GM10266 (cell line): ENCODE data around the gene SLC9A1.
A peak's percentile ranks its signal among the peaks of the same experiment; 100 is the strongest.

Experiments
- DNase-seq: peaks from one replicate; pipeline ENCODE4 v3.0.0; 2012; ENCODE audit errors: extremely low spot score
- TF ChIP-seq, protein P1 (sequence below): IDR thresholded peaks from 2 replicates; pipeline ENCODE4 v1.5.1; 2012; ENCODE audit warnings: mild to moderate bottlenecking, low read depth; ENCODE audit not compliant: control insufficient read depth, insufficient read depth; ENCODE audit errors: missing control alignments

Gene SLC9A1

DNA sequence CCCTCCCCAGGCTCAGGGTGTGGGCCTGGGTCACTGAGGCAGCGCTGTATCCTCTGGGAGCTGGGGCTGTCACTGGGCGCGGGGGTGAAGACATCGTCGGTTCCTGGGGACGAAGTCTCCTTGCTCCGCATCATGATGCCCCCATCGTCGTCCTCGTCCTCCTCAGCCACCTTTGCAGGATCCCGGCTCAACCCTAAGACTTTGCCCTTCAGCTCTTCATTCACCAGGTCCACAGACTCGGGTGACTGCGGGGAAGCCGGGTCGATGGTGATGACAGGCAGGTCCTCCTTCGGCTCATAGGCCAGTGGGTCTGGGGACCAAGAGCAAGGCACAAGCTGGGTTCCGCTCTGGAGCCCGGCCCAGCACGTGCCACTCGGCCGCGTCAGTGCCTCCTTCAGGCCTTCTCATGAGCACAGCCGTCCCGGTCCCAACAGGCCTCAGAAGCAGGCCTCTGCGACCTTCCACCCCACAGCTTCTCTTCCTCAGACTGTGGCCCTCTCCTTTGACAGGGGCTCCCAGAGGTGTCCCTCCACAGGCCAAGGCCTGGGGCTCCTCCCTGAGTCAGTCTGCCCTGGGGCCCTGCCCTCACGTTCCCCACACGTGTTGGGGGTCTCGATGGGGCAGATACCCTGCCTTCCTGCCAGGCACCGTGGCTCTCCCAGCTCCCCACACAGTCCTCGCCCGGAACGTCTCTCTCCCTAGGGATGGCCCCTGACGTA lies 54.4 kb downstream of the SLC9A1 start:
- TF ChIP-seq, protein P1, sequence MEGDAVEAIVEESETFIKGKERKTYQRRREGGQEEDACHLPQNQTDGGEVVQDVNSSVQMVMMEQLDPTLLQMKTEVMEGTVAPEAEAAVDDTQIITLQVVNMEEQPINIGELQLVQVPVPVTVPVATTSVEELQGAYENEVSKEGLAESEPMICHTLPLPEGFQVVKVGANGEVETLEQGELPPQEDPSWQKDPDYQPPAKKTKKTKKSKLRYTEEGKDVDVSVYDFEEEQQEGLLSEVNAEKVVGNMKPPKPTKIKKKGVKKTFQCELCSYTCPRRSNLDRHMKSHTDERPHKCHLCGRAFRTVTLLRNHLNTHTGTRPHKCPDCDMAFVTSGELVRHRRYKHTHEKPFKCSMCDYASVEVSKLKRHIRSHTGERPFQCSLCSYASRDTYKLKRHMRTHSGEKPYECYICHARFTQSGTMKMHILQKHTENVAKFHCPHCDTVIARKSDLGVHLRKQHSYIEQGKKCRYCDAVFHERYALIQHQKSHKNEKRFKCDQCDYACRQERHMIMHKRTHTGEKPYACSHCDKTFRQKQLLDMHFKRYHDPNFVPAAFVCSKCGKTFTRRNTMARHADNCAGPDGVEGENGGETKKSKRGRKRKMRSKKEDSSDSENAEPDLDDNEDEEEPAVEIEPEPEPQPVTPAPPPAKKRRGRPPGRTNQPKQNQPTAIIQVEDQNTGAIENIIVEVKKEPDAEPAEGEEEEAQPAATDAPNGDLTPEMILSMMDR, result no peak
- no peak for DNase-seq

DNA sequence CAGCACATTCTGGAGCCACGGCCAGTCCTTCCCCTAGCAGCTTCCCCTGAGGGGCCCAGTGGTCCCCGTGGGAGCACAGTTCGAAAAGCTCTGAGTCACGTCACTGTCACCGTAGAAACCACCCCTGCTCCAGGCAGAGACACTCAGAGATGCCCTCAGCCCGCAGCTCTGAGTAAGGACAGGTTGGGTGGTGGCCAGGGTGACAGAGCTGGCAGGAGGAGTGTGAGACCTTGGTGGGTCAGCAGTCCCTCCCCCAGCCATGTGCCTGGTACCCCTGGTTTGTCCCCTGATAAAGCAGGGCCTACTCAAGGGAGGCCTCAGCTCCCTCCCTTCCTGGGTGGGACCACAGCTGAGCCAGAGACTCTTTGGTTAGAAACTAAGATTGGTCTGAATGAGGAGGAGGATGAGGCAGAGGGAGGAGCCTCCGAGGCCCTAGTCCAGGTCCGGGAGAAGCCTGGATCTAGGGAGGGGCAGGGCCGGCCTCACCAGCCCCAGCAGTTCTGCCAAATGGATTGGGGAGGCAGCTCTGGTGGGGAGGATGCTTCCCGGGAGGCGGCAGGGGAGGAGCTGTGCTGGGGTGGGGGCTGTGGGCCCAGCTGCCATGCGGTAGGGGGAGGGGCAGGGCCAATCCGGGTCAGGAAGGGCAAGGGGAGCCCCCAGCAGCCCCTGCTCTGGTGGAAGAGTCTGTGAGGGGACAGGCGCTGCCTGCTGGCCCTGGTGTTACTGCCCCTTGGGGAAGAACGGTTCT lies 55.2 kb downstream of the SLC9A1 start:
- DNase-seq, result peak; percentile 82
- TF ChIP-seq, protein P1, result no peak

DNA sequence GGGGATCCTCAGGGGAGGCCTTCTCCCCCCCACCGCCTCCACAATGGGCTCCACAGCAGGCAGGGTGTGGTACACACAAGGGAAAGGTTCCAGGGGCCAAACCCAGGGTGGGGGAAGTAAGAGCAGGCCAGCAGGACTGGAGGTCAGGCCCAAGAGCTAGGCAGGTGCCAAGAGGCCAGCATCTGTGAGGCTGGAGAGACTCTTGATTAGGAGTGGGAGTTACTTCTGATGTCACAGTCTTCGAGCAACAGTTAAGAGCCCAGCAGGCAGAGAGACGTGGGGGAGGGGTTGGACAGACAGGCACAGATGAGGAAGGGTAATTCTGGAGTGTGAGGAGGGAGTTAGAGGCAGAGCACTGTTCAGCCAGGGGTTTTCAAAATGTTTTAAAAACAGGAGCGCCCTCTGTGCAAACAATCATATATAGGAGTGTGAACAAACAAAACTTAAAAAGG lies 55.8 kb downstream of the SLC9A1 start:
- TF ChIP-seq, protein P1, result no peak
- DNase-seq, result peak; percentile 68

DNA sequence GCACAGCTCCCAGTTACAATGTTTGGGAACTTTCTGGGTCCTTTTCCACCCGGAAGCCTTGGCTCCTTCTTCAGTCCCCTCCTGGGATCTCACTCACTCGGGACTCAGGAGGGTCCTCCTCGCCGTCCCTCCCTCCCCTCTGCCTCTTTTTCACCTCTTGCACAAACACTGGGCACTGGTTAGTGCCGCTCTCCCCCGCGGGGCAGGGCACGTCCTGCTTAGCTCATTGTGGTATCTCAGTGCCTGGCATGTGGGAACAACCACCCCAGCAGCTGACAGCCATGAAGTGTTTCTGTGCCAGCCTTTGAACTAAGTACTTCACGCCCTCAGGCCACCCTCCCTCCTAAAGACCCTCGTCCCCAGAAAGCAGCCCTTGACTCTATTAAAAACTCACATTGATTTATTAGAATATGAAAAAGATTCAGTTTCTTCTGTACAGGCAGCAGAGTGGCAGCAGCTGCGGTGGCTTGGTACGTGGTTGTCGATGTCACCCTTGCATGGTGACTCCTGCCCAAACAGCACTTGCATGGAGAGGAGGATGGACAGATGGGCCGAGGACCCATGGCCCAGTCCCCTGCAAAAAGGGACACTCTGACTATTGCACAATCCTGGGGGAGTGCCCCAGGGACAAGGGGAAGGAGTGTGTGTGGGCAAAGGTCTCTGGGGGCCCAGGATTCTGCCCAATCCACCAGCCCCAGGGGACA lies 56.3 kb downstream of the SLC9A1 start:
- DNase-seq, result no peak
- TF ChIP-seq, protein P1, result no peak

DNA sequence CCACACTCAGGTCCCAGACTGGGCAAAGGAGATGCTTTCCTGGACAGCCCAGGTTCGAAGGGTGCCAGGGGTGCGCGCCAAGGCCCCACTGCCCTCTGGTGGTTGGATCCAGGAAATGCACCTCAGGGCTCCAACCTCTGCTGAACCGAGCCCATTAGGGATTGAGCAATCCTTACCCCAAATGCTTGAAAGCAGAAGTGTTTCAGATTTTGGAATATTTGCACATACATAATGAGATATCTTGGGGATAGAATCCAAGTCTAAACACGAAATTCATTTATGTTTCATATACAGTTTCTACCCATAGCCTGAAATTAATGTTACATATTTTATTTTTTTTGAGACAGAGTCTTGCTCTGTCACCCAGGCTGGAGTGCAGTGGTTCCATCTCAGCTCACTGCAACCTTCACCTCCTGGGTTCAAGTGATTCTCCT lies 57.4 kb downstream of the SLC9A1 start:
- TF ChIP-seq, protein P1, result peak; percentile 93
- peak; percentile 81 for DNase-seq

DNA sequence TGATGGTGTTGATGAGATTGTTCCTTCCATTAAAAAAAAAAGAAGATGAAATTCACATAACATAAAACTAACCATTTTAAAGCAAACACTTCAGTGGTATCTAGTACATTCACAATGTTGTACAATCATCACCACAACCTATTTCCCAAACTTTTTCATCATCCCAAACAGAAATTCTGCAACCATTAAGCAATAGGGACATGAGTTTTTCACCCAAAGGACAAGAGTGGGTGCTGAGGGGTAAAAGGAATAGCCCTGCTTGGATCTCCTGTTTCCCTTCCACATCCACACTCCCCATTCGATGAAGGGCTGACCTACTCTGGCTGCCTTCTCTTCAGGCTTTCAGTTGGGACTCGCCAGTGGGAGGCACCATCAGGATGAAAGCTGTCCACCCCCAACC lies 59.3 kb downstream of the SLC9A1 start:
- TF ChIP-seq, protein P1, result no peak

DNA sequence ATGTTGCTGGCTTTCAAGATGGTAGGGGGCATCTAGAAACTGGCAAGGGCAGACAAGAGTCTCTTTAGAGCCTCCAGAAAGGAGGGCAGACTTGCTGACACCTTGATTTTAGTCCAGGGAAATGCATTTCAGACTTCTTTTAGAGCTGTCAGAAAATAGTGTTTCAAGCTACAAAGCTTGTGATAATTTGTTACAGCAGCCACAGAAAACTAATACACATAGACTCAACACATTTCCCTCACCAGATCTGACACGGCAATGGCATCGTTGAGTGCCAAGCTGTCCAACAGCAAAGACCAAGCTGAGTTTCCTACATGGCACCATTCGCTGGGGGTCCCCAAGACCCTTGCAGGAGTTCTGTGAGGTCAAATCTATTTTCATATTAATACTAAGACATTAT lies 62.0 kb downstream of the SLC9A1 start:
- DNase-seq, result no peak
- TF ChIP-seq, protein P1, result no peak

More for the DNA sequence above, 59.3 kb downstream of the SLC9A1 start:
- no peak for DNase-seq
